Endodermal cell (in vitro differentiated cells): Measurements from ENCODE around the gene AP2A1. TPM values are rescaled to one million over a fixed set of nuclear protein-coding genes. Genes with fewer than 3 reads are reported as not detected.

ENCODE experiments used
- DNase-seq: peaks from one replicate; pipeline ENCODE4 v3.0.0-alpha.2; 2017
- H3K27ac ChIP-seq: 2 replicates; pipeline ENCODE4 v1.5.1; 2013; ENCODE audit warnings: mild to moderate bottlenecking, low read depth, low read length, moderate library complexity
- H3K27me3 ChIP-seq: 2 replicates; pipeline ENCODE4 v1.6.1; 2013; ENCODE audit warnings: mild to moderate bottlenecking, low read length, moderate library complexity; ENCODE audit not compliant: insufficient read depth, control insufficient read depth, poor library complexity, severe bottlenecking
- H3K36me3 ChIP-seq: 2 replicates; pipeline ENCODE4 v1.7.0; 2013; ENCODE audit warnings: mild to moderate bottlenecking, low read length, moderate library complexity; ENCODE audit not compliant: control insufficient read depth, insufficient read depth
- H3K4me1 ChIP-seq: one replicate; pipeline ENCODE4 v1.7.0; 2013; ENCODE audit warnings: low read length; ENCODE audit not compliant: control insufficient read depth, insufficient read depth
- H3K4me3 ChIP-seq: 2 replicates; pipeline ENCODE4 v1.5.1; 2013; ENCODE audit warnings: mild to moderate bottlenecking, low read length, moderate library complexity
- H3K9ac ChIP-seq: 2 replicates; pipeline ENCODE4 v1.6.1; 2013; ENCODE audit warnings: mild to moderate bottlenecking, low read length, moderate library complexity; ENCODE audit not compliant: poor library complexity, severe bottlenecking; ENCODE audit errors: extremely low read depth
- H3K9me3 ChIP-seq: 2 replicates; pipeline ENCODE4 v1.6.1; 2013; ENCODE audit warnings: mild to moderate bottlenecking, low read length, moderate library complexity; ENCODE audit not compliant: control insufficient read depth
- H3K27ac Mint-ChIP-seq: 2 replicates; pipeline ENCODE4 v1.8.0; 2020; ENCODE audit warnings: mixed read lengths
- H3K27me3 Mint-ChIP-seq: 2 replicates; pipeline ENCODE4 v1.8.0; 2021; ENCODE audit warnings: mild to moderate bottlenecking, mixed read lengths; ENCODE audit not compliant: insufficient read depth
- H3K36me3 Mint-ChIP-seq: 2 replicates; pipeline ENCODE4 v1.8.0; 2020; ENCODE audit warnings: low read depth, mixed read lengths
- H3K4me1 Mint-ChIP-seq: 2 replicates; pipeline ENCODE4 v1.8.0; 2020; ENCODE audit warnings: mixed read lengths
- H3K4me3 Mint-ChIP-seq: 2 replicates; pipeline ENCODE4 v1.8.0; 2020; ENCODE audit warnings: mild to moderate bottlenecking, moderate library complexity, mixed read lengths
- H3K9me3 Mint-ChIP-seq: 2 replicates; pipeline ENCODE4 v1.8.0; 2020; ENCODE audit warnings: mild to moderate bottlenecking, mixed read lengths
- WGBS, 2 experiments: methylation state at CpG; one replicate each; pipeline versions ENCODE4 v1.1.5 to v1.1.7; 2013; ENCODE audit warnings: missing lambda C conversion rate in 2 of 2, mixed read lengths in 1 of 2; ENCODE audit not compliant: insufficient coverage in 1 of 2, insufficient read length in 1 of 2; 5-methylcytosine and 5-hydroxymethylcytosine counted together
- total RNA-seq, 2 donors: library from RNA; stranded (reverse); fragmentation: NEBNext Ultra II Directional in 1 of 2; extraction: Animal tissue kit (Norgen Biotek cat#: 25700) in 1 of 2; gene quantifications; 2 replicates in 1 of 2; 3 replicates in 1 of 2; pipeline ENCODE4 v1.2.1, GENCODE V29; 2021
- TF ChIP-seq, protein P1 (sequence below): fragments of 200-600 bp; sonication (generic); conservative IDR thresholded peaks from 2 replicates; pipeline ENCODE4 v1.5.0; 2021; ENCODE audit warnings: antibody characterized with exemption, mild to moderate bottlenecking

Gene AP2A1
- total RNA-seq, 2 donors from 2014 or later, result 100 to 110 TPM

DNA sequence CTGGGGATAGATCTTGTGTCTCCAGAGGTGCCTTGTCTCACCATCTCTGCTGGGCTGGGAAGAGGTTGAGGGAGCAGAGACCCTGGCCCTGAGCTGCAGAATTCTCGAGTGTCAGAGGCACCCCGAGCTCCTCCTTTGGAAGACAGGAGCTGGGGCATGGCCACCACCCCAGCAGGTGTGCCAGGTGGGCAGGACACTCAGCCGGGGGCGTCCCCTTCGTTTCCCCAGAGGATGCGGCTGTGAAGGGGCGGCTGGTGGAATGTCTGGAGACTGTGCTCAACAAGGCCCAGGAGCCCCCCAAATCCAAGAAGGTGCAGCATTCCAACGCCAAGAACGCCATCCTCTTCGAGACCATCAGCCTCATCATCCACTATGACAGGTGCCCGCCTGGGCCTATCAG, 31.8 kb downstream of the AP2A1 start:
- no peaks in the 10 kb centered on the region for H3K9me3 ChIP-seq
- 96 to 98% methylated on average over 7 to 11 of the region's 11 CpGs for WGBS, 2 experiments
- no peaks in the 10 kb centered on the region for H3K4me1 ChIP-seq
- H3K9ac ChIP-seq, result no peak overlapping the region
- TF ChIP-seq, protein P1, sequence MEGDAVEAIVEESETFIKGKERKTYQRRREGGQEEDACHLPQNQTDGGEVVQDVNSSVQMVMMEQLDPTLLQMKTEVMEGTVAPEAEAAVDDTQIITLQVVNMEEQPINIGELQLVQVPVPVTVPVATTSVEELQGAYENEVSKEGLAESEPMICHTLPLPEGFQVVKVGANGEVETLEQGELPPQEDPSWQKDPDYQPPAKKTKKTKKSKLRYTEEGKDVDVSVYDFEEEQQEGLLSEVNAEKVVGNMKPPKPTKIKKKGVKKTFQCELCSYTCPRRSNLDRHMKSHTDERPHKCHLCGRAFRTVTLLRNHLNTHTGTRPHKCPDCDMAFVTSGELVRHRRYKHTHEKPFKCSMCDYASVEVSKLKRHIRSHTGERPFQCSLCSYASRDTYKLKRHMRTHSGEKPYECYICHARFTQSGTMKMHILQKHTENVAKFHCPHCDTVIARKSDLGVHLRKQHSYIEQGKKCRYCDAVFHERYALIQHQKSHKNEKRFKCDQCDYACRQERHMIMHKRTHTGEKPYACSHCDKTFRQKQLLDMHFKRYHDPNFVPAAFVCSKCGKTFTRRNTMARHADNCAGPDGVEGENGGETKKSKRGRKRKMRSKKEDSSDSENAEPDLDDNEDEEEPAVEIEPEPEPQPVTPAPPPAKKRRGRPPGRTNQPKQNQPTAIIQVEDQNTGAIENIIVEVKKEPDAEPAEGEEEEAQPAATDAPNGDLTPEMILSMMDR, result no peak
- no peak overlapping the region for H3K4me3 Mint-ChIP-seq
- H3K9me3 Mint-ChIP-seq, result no peaks in the 10 kb centered on the region
- no peak overlapping the region for H3K27ac ChIP-seq
- H3K4me1 Mint-ChIP-seq, result peaks cover 3% of the 10 kb centered on the region
- peaks cover 69% of the 10 kb centered on the region for H3K36me3 Mint-ChIP-seq
- no peaks in the 10 kb centered on the region for H3K27me3 Mint-ChIP-seq
- H3K36me3 ChIP-seq, result peaks cover 48% of the 10 kb centered on the region
- no peak overlapping the region for H3K27ac Mint-ChIP-seq
- H3K4me3 ChIP-seq, result no peak overlapping the region
- H3K27me3 ChIP-seq, result no peaks in the 10 kb centered on the region
- DNase-seq, result no peak

DNA sequence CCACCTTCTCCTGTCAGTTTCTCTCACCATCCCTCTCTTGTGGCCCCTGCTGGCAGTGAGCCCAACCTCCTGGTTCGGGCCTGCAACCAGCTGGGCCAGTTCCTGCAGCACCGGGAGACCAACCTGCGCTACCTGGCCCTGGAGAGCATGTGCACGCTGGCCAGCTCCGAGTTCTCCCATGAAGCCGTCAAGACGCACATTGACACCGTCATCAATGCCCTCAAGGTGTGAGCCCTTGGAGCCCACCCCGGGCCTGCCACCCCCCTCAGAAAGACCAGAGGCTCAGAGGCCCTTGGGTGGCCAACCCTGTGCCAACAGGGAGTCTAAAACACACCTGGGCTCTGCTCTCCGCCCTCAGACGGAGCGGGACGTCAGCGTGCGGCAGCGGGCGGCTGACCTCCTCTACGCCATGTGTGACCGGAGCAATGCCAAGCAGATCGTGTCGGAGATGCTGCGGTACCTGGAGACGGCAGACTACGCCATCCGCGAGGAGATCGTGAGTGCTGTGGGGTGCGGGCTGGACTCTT, 32.5 kb downstream of the AP2A1 start:
- Histone ChIP-seq H3K36me3 (peaks cover 53% of the 10 kb centered on the region), H3K9me3 (no peaks in the 10 kb centered on the region), H3K4me1 (no peaks in the 10 kb centered on the region), H3K27ac (no peak overlapping the region), H3K4me3 (no peak overlapping the region), H3K27me3 (no peaks in the 10 kb centered on the region), H3K9ac (no peak overlapping the region)
- Mint-ChIP-seq H3K9me3 (no peaks in the 10 kb centered on the region), H3K27me3 (no peaks in the 10 kb centered on the region), H3K27ac (no peak overlapping the region), H3K4me1 (peaks cover 3% of the 10 kb centered on the region), H3K36me3 (peaks cover 69% of the 10 kb centered on the region), H3K4me3 (no peak overlapping the region)
- 95 to 96% methylated on average over 21 to 28 of the region's 28 CpGs for WGBS, 2 experiments
- DNase-seq, result no peak
- TF ChIP-seq, protein P1, result no peak

DNA sequence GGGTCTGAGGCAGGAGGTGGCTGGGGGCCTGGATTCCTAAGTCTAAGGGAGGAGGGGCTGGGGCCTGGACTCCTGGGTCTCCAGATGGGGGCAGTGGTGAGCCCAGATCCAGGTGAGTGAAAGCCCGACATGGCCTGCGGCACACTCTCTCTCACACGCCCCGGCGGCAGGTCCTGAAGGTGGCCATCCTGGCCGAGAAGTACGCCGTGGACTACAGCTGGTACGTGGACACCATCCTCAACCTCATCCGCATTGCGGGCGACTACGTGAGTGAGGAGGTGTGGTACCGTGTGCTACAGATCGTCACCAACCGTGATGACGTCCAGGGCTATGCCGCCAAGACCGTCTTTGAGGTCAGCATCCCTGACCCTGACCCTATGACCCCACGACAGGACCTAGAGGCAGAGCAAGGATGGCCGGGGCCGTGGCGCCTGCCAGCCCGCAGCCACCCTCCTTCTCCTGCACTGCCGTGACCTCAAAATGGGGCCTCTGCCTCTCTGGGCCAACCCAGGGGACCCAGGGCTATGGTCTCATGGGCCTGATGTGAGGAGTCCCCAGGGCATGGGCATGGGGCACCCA, 33.1 kb downstream of the AP2A1 start:
- no peaks in the 10 kb centered on the region for H3K4me1 ChIP-seq
- Mint-ChIP-seq H3K9me3 (no peaks in the 10 kb centered on the region), H3K36me3 (peaks cover 71% of the 10 kb centered on the region), H3K4me3 (no peak overlapping the region), H3K27ac (no peak overlapping the region), H3K4me1 (peaks cover 3% of the 10 kb centered on the region), H3K27me3 (no peaks in the 10 kb centered on the region)
- DNase-seq, result peak; percentile 88
- H3K4me3 ChIP-seq, result no peak overlapping the region
- 93 to 97% methylated on average over 25 of the region's 25 CpGs for WGBS, 2 experiments
- TF ChIP-seq, protein P1, result peak; percentile 66
- H3K36me3 ChIP-seq, result peaks cover 56% of the 10 kb centered on the region
- H3K9ac ChIP-seq, result no peak overlapping the region
- no peak overlapping the region for H3K27ac ChIP-seq
- H3K9me3 ChIP-seq, result no peaks in the 10 kb centered on the region
- H3K27me3 ChIP-seq, result no peaks in the 10 kb centered on the region
